Myocyte (in vitro differentiated cells): ENCODE measurements around the gene SLC39A9. TPM values are rescaled to one million over a fixed set of nuclear protein-coding genes. Genes with fewer than 3 reads are reported as not detected.

Source experiments
- DNase-seq: peaks from one replicate; pipeline ENCODE4 v3.0.0-alpha.2; 2012; ENCODE audit warnings: low read depth
- total RNA-seq: library from RNA; depleted of rRNA; stranded (reverse); fragments of >200 nt; gene quantifications from 2 replicates; pipeline ENCODE4 v1.2.3, GENCODE V29; 2014

Gene SLC39A9
- total RNA-seq, 1 donor from 2014 or later, result 60.2 TPM

DNA sequence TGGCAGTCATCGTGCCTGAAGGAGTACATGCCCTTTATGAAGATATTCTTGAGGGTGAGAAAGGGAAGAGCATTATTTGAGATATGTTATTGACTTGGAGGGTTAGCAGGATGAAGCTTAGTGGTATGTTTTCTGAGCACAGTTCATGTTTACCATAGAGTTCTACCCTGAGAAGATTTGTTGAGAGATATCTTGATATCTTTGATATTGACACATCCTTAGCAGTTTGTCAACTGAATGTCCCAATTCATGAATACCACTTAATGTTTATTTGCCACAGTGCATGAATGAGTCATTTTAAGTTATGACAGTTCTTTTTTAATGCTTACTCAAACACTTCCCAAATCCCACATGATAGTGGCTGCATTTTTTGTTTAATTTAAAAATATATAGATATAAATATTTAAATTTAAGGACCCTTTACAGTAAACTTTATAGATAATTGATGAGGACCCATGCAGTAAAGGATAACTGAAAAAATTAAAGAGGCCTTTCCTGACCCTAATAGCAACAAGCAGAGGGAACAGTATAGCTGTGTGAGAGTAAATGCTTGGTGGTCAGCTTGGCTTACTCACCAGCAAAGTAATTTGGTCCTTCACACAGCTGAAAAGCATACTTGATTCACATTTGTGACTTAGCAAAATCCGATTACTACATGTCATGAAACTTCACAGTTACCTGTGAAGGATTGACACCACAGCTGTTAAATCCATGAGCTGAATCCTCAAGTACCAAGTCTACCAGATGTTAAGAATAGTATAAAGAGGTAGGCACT lies 25.8 kb downstream of the SLC39A9 start:
- DNase-seq, result peak; percentile 61

DNA sequence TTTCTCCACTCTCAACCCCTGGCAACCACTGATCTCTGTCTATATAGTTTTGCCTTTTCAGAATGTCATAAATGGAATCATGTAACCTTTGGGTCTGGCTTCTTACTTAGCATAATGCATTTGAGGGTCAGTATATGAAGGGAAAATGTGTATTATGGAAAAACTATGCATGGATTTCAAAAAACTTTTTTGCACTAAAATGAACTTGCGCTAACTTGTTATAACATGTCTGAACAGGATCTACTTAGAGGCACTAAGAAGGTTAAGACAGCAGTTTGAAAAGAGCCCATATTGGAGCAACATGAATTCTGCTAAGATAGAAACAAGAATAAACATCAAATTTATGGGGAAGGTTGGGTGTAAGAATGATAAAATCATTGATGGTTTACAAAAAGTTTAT lies 29.1 kb downstream of the SLC39A9 start:
- DNase-seq, result no peak

DNA sequence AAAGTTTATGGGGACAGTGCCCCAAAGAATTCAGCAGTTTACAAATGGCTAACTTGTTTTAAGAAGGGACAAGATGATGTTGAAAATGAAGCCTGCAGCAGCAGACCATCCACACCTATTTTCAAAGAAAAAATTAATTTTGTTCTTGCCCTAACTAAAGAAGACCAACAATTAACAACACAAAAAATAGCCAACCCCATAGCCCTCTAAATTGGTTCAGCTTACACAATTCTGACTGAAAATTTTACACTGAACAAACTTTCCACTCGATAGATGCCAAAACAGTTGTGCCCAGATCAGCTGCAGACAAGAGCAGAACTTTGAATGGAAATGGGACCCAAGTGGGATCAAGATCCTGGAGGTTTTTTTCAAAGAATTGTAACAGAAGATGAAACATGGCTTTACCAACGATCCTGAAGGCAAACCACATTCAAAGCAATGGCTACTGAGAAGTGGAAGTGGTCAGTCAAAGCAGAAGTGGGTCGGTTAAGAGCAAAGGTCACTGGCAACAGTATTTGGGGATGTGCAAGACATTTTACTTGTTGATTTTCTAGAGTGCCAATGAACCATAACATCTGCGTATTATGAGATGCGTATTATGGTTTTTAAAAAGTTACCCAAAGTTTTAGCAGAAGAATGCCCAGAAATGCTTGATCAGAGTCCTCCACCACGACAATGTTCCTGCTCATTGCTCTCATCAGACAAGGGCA lies 30.0 kb downstream of the SLC39A9 start:
- DNase-seq, result no peak

DNA sequence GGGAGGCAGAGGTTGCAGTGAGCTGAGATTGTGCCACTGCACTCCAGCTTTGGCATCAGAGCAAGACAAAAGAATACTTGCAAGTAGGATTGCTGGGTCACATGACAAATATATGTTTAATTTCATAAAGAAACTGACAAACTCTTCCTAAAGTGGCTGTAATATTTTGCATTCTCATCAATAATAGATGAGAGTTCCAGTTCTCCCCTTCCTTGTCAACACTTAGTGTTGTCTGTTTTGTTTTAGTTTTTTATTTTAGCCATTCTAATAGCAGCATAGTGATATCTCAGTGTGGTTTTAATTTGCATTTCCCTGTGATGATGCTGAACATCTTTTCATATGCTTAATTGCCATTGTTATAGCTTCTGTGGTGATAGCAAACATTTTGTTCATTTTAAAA lies 31.2 kb downstream of the SLC39A9 start:
- DNase-seq, result no peak

GRCh38 chr14:69430306-69430939 lies 31.9 kb downstream of the SLC39A9 start:
- no peak for DNase-seq

- DNase-seq, result no peak
Observed at GRCh38 chr14:69432364-69432763, 33.9 kb downstream of the SLC39A9 start.

- no peak for DNase-seq
Observed at GRCh38 chr14:69439521-69440270, 41.2 kb downstream of the SLC39A9 start.

DNA sequence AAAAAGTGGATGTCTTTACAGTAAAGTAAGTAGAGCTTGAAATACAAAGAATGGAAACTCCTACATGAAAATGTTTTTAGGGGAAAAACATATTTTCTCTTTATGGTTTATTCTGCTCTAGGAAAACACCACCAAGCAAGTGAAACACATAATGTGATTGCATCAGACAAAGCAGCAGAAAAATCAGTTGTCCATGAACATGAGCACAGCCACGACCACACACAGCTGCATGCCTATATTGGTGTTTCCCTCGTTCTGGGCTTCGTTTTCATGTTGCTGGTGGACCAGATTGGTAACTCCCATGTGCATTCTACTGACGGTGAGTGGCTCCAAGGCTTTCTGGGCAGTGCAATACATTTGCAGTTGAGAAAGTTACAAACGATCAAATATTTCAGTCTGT lies 43.5 kb downstream of the SLC39A9 start:
- peak; percentile 50 for DNase-seq

- no peak for DNase-seq
Observed at GRCh38 chr14:69443296-69443805, 44.9 kb downstream of the SLC39A9 start.

DNA sequence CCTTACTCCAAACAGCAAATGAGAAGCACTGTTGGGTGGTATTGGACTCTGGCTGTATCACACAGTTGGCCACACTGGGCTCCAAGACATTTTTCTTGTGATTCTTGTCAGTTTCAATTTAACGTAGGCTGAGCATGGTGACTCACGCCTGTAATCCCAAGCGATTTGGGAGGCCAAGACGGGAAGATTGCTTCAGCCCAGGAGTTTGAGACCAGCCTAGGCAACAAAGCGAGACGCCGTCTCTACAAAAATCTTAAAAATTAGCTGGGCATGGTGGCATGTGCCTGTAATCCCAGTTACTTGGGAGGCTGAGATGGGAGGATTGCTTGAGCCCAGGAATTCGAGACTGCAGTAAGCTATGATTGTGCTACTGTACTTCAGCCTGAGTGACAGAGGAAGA lies 50.7 kb downstream of the SLC39A9 start:
- no peak for DNase-seq

GRCh38 chr14:69451941-69452340 lies 53.4 kb downstream of the SLC39A9 start:
- no peak for DNase-seq

DNA sequence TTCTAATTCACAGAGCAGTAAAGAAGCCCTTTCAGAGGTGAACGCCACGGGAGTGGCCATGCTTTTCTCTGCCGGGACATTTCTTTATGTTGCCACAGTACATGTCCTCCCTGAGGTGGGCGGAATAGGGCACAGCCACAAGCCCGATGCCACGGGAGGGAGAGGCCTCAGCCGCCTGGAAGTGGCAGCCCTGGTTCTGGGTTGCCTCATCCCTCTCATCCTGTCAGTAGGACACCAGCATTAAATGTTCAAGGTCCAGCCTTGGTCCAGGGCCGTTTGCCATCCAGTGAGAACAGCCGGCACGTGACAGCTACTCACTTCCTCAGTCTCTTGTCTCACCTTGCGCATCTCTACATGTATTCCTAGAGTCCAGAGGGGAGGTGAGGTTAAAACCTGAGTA lies 59.9 kb downstream of the SLC39A9 start:
- no peak for DNase-seq

- DNase-seq, result no peak
Observed at GRCh38 chr14:69459122-69459521, 60.6 kb downstream of the SLC39A9 start.

- peak; percentile 87 for DNase-seq
Observed at GRCh38 chr14:69460093-69460701, 61.7 kb downstream of the SLC39A9 start.

- no peak for DNase-seq
Observed at GRCh38 chr14:69464379-69464778, 65.9 kb downstream of the SLC39A9 start.

DNA sequence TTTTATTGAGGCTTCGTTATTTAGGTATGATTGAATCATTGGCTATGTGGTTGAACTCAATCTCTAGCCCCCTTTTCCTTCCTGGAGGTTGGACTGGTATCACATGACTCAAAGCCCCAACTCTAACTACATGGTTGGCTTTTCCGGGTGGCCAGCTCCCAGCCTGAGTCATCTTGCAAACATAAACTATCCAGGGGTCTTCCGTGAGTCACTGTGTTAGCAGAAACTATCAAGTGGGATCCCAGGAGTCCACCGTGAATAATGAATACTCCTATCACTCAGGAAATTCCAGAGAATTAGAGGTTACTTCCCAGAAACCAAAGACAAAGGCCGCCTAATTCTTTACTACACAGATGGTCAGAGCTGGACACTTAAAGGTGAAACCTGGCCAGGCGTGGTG lies 66.3 kb downstream of the SLC39A9 start:
- no peak for DNase-seq

DNA sequence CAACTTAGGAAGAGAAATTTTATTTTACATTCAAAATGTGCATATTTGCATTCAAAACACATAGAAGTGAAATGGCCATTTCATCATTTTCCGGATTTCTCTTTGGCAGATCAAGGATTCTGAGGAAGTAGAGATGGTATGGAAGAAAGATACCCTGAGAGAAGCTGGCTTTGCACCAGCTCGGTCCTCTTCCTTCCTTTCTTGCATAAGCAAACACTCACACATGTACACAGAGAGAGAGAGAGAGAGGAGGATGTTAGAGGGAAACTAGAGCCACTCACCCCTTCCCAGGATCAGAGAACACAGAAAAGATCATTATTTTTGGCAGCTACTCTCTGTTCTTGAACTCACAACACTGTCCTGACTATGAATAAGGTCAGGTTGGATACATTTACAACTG lies 70.5 kb downstream of the SLC39A9 start:
- no peak for DNase-seq

DNA sequence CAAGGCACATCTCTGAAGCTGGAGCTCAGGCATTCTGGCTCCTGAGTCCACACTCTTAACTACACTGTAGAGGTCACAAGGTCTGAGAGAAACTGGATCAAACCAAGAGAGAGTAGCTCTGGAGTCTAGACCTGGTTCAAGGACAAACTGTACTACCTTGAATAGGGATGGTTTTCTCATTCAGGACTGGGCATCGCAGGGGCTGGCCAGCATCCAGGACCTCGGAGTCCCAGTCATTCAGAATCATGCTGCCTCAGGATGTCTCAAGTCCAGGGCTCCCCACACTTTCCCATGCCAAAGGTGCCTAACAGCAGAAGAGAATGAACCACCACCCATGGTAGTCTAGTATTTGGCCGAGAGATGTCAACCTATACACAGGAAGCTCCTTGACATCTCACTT lies 72.9 kb downstream of the SLC39A9 start:
- DNase-seq, result no peak

DNA sequence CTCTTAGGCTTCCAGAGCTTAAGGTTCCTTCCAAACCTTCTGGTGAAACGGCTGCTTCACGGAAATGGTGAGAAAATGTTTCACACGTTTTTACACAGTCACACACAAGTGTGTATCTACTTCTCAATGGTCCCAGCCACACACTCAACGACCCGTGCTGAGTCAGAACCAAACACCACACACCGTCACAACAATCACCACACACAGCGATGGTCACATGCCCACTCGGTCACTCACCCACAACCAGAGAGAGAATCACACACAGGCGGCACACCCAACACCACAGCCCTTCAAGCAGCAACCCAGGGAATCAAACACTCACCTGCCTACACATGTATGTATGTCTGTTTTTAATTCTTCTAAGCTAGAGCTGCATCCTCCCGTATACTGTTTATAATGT lies 73.4 kb downstream of the SLC39A9 start:
- no peak for DNase-seq

GRCh38 chr14:69473260-69473659 lies 74.8 kb downstream of the SLC39A9 start:
- no peak for DNase-seq

GRCh38 chr14:69473946-69474345 lies 75.5 kb downstream of the SLC39A9 start:
- no peak for DNase-seq
